GM12865 (cell line): ENCODE measurements around the gene ZNF740.

ENCODE experiments used
- DNase-seq: peaks from one replicate; pipeline ENCODE4 v3.0.0; 2010; ENCODE audit warnings: low read depth
- H3K4me3 ChIP-seq: 2 replicates; pipeline ENCODE4 v1.5.1; 2011; ENCODE audit warnings: mild to moderate bottlenecking, low read depth, low read length, control low read depth
- TF ChIP-seq, protein P1 (sequence below): IDR thresholded peaks from 2 replicates; pipeline ENCODE4 v1.5.1; 2011; ENCODE audit warnings: low read length, control low read depth, low read depth, inconsistent platforms; ENCODE audit not compliant: insufficient read depth; ENCODE audit errors: missing control alignments

ZNF740 gene

GRCh38 chr12:53218551-53219291, 38.2 kb downstream of the ZNF740 start:
- TF ChIP-seq, protein P1, sequence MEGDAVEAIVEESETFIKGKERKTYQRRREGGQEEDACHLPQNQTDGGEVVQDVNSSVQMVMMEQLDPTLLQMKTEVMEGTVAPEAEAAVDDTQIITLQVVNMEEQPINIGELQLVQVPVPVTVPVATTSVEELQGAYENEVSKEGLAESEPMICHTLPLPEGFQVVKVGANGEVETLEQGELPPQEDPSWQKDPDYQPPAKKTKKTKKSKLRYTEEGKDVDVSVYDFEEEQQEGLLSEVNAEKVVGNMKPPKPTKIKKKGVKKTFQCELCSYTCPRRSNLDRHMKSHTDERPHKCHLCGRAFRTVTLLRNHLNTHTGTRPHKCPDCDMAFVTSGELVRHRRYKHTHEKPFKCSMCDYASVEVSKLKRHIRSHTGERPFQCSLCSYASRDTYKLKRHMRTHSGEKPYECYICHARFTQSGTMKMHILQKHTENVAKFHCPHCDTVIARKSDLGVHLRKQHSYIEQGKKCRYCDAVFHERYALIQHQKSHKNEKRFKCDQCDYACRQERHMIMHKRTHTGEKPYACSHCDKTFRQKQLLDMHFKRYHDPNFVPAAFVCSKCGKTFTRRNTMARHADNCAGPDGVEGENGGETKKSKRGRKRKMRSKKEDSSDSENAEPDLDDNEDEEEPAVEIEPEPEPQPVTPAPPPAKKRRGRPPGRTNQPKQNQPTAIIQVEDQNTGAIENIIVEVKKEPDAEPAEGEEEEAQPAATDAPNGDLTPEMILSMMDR, result no peak
- H3K4me3 ChIP-seq, result peak overlapping the region; percentile 77
- no peak for DNase-seq

GRCh38 chr12:53219292-53219955, 38.9 kb downstream of the ZNF740 start:
- H3K4me3 ChIP-seq, result peak overlapping the region; percentile 77
- TF ChIP-seq, protein P1, result no peak
- peak; percentile 64 for DNase-seq

GRCh38 chr12:53219956-53220693, 39.6 kb downstream of the ZNF740 start:
- peak overlapping the region; percentile 77 for H3K4me3 ChIP-seq
- TF ChIP-seq, protein P1, result no peak
- DNase-seq, result peak; percentile 90

DNA sequence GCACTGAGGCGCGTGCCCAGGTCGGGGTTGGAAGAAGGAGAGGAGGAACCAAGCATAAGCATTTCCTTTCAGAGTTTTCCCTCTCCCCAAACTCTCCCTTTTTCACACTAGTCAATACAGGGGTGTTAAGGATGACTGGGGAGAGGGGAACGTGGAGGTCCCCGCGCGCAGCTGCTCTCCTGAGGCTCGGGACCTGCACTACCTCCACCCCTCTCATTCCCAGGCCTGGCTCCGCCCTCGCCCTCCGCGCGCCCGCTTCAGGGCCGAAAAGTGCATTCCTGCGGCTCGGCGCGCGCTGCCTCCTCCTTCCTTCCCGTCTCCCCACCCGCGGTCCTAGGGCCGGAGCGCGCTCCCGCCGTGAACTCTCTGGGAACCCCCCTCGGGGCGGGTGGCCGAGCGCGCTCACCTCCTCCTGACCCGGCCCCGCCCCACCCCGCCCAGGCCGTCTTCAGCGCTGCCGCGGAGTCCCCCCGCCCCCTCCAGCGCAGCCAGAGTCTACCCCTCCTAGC, 40.2 kb downstream of the ZNF740 start:
- TF ChIP-seq, protein P1, result no peak
- DNase-seq, result peak; percentile 95
- H3K4me3 ChIP-seq, result peak overlapping the region; percentile 77

DNA sequence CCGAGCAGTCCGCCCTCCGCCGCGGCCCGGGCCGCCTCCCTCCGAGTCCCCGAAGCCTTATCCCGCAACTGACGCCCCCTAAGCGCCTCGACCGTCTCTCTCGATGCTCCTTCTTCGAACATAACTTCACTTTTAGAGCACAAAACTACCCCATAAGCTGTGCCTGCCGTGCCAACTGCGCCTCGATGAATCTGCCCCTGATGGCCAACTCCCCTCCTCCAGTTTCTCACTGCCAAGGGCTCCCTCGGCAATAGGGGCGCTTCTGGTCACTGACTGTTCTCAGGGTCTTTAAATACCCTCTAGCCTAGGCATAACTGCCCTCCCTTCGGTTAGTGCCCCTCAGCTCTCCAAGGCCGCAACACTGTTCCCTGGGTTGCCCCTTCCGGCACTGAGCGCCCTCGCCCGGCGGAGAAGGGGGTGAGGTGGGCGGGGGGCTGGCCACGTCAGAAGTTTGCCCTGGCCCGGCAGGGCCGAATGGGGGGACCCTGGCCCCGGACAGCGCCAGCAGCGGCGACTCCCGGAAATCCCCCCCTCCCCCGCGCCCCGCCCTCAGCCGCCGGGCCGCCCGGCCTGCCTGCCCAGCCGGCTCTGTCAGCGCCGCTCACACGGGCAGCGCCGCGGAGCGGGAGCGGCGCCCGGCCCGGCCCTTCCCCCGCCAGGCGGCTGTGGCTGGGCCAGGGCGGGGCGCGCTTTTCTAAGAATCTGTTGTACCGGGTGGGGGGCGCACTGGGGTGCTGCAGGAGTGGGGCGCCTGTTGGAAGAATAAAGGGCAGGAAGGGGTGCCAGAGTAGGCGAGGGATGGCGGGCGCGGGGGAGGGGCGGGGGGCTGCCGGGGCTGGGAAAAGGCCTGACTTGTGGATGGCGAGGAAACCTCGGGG, 40.9 kb downstream of the ZNF740 start:
- DNase-seq, result peak; percentile 67
- TF ChIP-seq, protein P1, result peak; percentile 25
- H3K4me3 ChIP-seq, result peak overlapping the region; percentile 60

- H3K4me3 ChIP-seq, result peak overlapping the region; percentile 60
- TF ChIP-seq, protein P1, result no peak
- no peak for DNase-seq
Observed at GRCh38 chr12:53222170-53222721, 41.7 kb downstream of the ZNF740 start.
